GM12874 (cell line): ENCODE data around the gene TRIM47.
A peak's percentile ranks its signal among the peaks of the same experiment; 100 is the strongest.

Experiments used
- CTCF ChIP-seq: IDR thresholded peaks from 2 replicates; pipeline ENCODE4 v1.5.1; 2011; ENCODE audit warnings: low read depth, mild to moderate bottlenecking, control low read depth, low read length, moderate library complexity; ENCODE audit not compliant: insufficient read depth

Gene TRIM47

GRCh38 chr17:75845933-75846691, 32.3 kb downstream of the TRIM47 start:
- no peak for TF ChIP-seq CTCF

GRCh38 chr17:75845058-75845711, 33.2 kb downstream of the TRIM47 start:
- TF ChIP-seq CTCF = peak; percentile 95

GRCh38 chr17:75844530-75845057, 33.8 kb downstream of the TRIM47 start:
- TF ChIP-seq CTCF = no peak

- no peak for TF ChIP-seq CTCF
These were observed 34.5 kb downstream of the TRIM47 start, which contains the start of gene UNC13D for GRCh38 chr17:75843577-75844529. TSS of gene UNC13D (minus strand) at chr17:75844404. CDS start at chr17:75844337, 67 bp downstream.

- peak; percentile 34; the same call in 1 of the 2 replicates for TF ChIP-seq CTCF
These were observed 35.3 kb downstream of the TRIM47 start for GRCh38 chr17:75842963-75843576.

GRCh38 chr17:75842411-75842810, 36.0 kb downstream of the TRIM47 start:
- TF ChIP-seq CTCF = no peak
